Middle frontal gyrus (tissue), 1 donor: Measurements from ENCODE around the gene ZFP90.
"Not testable (repeated sequence)": the region's sequence is repeated elsewhere in the genome, so short reads cannot be mapped to it uniquely, and the experiment has no call there.

ENCODE experiments used
- DNase-seq: peaks from one replicate; pipeline ENCODE4 v3.0.0-alpha.2; 2015; ENCODE audit warnings: low spot score; ENCODE audit errors: extremely low spot score

ZFP90 gene

GRCh38 chr16:68517606-68518166 is 21.4 kb upstream of the ZFP90 start:
- no peak for DNase-seq

GRCh38 chr16:68519225-68519745 is 19.8 kb upstream of the ZFP90 start:
- DNase-seq, result no peak

- peak; percentile 53 for DNase-seq
Measured at GRCh38 chr16:68520649-68521086, 18.4 kb upstream of the ZFP90 start.

- no peak for DNase-seq
Measured at GRCh38 chr16:68524069-68524820, 14.8 kb upstream of the ZFP90 start.

- DNase-seq, result no peak
Measured at GRCh38 chr16:68526143-68526781, 12.8 kb upstream of the ZFP90 start.

- no peak for DNase-seq
Measured at GRCh38 chr16:68526782-68527145, 12.3 kb upstream of the ZFP90 start.

- DNase-seq, result no peak
Measured at GRCh38 chr16:68528233-68528632, 10.9 kb upstream of the ZFP90 start.

- peak; percentile 86 for DNase-seq
Measured at GRCh38 chr16:68528686-68529379, 10.3 kb upstream of the ZFP90 start.

- no peak for DNase-seq
Measured at GRCh38 chr16:68529608-68529930, 9.5 kb upstream of the ZFP90 start.

- DNase-seq, result peak; percentile 79
Measured at GRCh38 chr16:68529931-68530701, 9.0 kb upstream of the ZFP90 start.

- DNase-seq, result no peak
Measured at GRCh38 chr16:68533937-68534336, 5.2 kb upstream of the ZFP90 start.

GRCh38 chr16:68535331-68535730 is 3.8 kb upstream of the ZFP90 start:
- no peak for DNase-seq

GRCh38 chr16:68539711-68540239 is 684 bp downstream of the ZFP90 start:
- no peak for DNase-seq

GRCh38 chr16:68548947-68549346 is 9.9 kb downstream of the ZFP90 start:
- no peak for DNase-seq

- no peak for DNase-seq
Measured at GRCh38 chr16:68553186-68553585, 14.1 kb downstream of the ZFP90 start.

- DNase-seq, result not testable (repeated sequence)
Measured at GRCh38 chr16:68560341-68560740, 21.2 kb downstream of the ZFP90 start.

GRCh38 chr16:68563631-68564381 is 24.7 kb downstream of the ZFP90 start:
- DNase-seq, result no peak

- no peak for DNase-seq
Measured at GRCh38 chr16:68564382-68564985, 25.4 kb downstream of the ZFP90 start.

- no peak for DNase-seq
Measured at GRCh38 chr16:68574479-68574878, 35.4 kb downstream of the ZFP90 start.

- DNase-seq, result no peak
Measured at GRCh38 chr16:68575082-68575481, 36.0 kb downstream of the ZFP90 start.
